Raji (cell line): ENCODE results near the gene NSUN4.

Experiments used
- POLR2A ChIP-seq: IDR thresholded peaks from 2 replicates; pipeline ENCODE4 v1.6.1; 2011; ENCODE audit warnings: low read depth, low read length, control low read depth; ENCODE audit not compliant: insufficient read depth

NSUN4 gene

GRCh38 chr1:46403916-46404315 is 63.3 kb downstream of the NSUN4 start:
- no peak for TF ChIP-seq POLR2A

- TF ChIP-seq POLR2A: no peak
Measured at GRCh38 chr1:46404482-46405196, 64.0 kb downstream of the NSUN4 start.

DNA sequence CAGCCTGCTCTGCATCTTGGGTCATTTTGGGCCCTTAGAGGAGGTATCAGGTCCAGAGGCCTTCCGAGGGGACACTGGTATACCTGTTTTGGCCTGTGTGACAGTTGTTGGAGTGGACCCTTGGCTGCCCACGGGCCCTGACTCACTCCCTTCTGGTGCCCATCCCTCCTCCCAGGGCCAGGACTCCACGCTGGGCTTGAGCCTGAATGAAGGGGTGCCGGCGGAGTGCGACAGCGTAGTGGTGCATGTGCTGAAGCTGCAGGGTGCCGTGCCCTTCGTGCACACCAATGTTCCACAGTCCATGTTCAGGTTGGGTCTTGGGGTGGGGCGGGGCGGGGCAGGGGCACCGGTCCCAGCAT is 64.6 kb downstream of the NSUN4 start:
- TF ChIP-seq POLR2A: no peak

DNA sequence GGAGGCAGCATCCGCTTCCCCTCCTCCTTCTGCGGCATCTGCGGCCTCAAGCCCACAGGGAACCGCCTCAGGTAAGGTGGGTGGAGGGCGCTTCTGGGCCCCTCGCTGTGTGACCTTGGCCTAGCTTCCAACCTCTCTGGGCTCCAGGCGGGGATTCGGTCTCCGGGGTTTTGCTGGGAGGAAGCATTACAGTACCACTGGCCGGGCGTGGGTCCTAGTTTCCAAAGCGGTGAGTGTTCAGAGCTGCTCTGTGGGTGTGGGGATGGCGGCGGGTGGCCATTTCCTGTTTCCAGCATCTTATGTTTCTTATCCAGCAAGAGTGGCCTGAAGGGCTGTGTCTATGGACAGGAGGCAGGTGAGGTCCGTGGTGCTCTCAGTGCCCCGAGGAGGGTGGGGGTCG is 65.1 kb downstream of the NSUN4 start:
- no peak for TF ChIP-seq POLR2A

DNA sequence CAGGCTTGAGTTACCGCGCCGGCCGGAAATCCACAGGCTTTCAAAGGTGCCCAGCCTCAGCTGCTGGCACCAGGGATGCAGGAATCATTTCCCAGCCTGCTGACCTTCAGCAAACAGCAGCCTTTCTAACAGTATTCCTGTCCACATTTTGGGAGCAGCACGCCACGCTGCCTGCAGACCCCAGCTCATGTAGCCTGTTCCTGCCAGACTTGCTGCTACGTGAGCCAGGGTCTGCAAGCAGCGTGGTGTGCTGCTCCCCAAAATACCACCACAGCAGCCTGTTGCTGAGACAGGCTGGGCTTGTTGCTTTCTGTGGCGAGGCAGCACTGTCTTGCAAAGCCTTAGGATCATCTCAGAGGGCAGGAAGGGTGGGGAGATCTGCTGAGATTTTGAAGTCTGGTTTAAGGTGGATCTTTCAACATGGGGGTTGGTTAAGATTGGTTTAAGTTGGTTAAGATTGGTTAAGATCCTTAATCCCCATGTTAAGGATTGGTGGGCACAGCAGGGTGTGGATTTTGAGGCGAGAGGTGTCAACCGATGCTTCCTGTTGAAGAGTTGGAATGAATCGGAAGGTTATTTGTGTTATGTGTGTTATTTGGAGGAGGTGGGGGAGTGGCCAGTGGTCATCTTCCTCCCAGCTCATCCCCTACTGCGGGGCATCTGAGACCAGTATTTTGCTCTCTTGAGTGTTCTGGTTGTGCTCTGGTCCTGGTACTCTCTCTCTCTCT is 66.4 kb downstream of the NSUN4 start:
- no peak for TF ChIP-seq POLR2A

DNA sequence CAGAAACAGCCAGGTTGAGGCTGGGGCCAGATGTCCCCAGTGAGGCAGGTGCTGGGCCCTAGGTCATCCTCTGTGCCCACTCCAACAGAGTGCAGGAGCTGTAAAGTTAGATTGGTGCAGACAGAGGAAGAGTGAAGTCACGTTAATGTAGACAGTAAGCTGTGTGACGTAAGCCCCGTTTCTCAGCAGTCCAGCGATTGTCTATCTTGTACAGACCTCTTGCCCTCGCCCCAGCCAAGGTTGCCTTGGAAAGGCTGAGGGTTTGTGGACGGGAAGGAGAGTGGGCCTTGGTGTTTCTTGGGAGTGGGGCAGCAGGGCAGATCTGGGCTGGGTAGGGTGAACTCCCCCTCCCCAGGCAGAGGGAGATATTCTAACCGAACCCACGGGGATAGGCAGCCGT is 67.0 kb downstream of the NSUN4 start:
- TF ChIP-seq POLR2A: no peak

- TF ChIP-seq POLR2A: no peak
Measured at GRCh38 chr1:46408356-46409062, 67.9 kb downstream of the NSUN4 start.

- TF ChIP-seq POLR2A: no peak
Measured at GRCh38 chr1:46409063-46409372, 68.4 kb downstream of the NSUN4 start.

- no peak for TF ChIP-seq POLR2A
Measured at GRCh38 chr1:46410156-46411009, 69.8 kb downstream of the NSUN4 start.

GRCh38 chr1:46411010-46411405 is 70.4 kb downstream of the NSUN4 start:
- TF ChIP-seq POLR2A: no peak
